IMR-90 (cell line): Measurements from ENCODE around the gene CERS5. TPM values are rescaled to one million over a fixed set of nuclear protein-coding genes. Genes with fewer than 3 reads are reported as not detected.
A peak's percentile ranks its signal among the peaks of the same experiment; 100 is the strongest.

Experiments
- ATAC-seq: fragments of 200-7000 bp; cut with Tn5 transposase; 2 replicates; pipeline ENCODE4 v1.9.1; 2020; ENCODE audit warnings: low read depth, mild to moderate bottlenecking, moderate library complexity
- BruUV-seq: library from RNA; stranded (reverse); fragments of 400-500 nt; replicated peaks from 2 replicates; lab custom pipeline; 2021; lab: Mats Ljungman, UMichigan
- CTCF ChIA-PET: fragments of 300-600 bp; formaldehyde crosslinking; extraction: SDS; loops from one replicate; lab custom pipeline; 2021; ENCODE audit warnings: antibody characterized with exemption; lab: Yijun Ruan, JAX
- POLR2A ChIA-PET: fragments of 300-600 bp; sonication (Branson Sonifier 250); formaldehyde crosslinking; loops from one replicate; lab custom pipeline; 2022; ENCODE audit warnings: antibody characterized with exemption; ENCODE audit not compliant: unreplicated experiment; lab: Charles Lee
- DNase-seq: peaks from one replicate; pipeline ENCODE4 v3.0.0; 2013
- H2AFZ ChIP-seq: replicated peaks from 2 replicates; pipeline ENCODE3; 2013; ENCODE audit warnings: low read length, mild to moderate bottlenecking; ENCODE audit not compliant: poor library complexity
- H2AK5ac ChIP-seq: 2 replicates; pipeline ENCODE4 v1.6.1; 2013; ENCODE audit warnings: low read depth, low read length, inconsistent platforms
- H2AK9ac ChIP-seq: replicated peaks from 2 replicates; pipeline ENCODE3; 2013; ENCODE audit warnings: mild to moderate bottlenecking, low read depth, low read length, moderate library complexity; ENCODE audit not compliant: poor library complexity
- H2BK120ac ChIP-seq: 2 replicates; pipeline ENCODE4 v1.6.1; 2013; ENCODE audit warnings: low read depth, low read length, inconsistent platforms
- H2BK15ac ChIP-seq: 3 replicates; pipeline ENCODE4 v1.6.1; 2013; ENCODE audit warnings: low read depth, low read length, inconsistent platforms
- H2BK20ac ChIP-seq: 2 replicates; pipeline ENCODE4 v1.6.1; 2013; ENCODE audit warnings: low read depth, mild to moderate bottlenecking, inconsistent platforms, low read length, moderate library complexity
- H2BK5ac ChIP-seq: 2 replicates; pipeline ENCODE4 v1.6.1; 2013; ENCODE audit warnings: mild to moderate bottlenecking, low read depth, low read length, inconsistent platforms; ENCODE audit not compliant: poor library complexity, severe bottlenecking
- H3K14ac ChIP-seq: replicated peaks from 2 replicates; pipeline ENCODE4 v1.6.1; 2013; ENCODE audit warnings: low read depth, low read length, inconsistent platforms
- H3K18ac ChIP-seq: 2 replicates; pipeline ENCODE4 v1.6.1; 2013; ENCODE audit warnings: low read depth, low read length, control low read depth
- H3K23ac ChIP-seq: 2 replicates; pipeline ENCODE4 v1.6.1; 2013; ENCODE audit warnings: low read depth, low read length, inconsistent platforms
- H3K27ac ChIP-seq: 2 replicates; pipeline ENCODE4 v1.5.1; 2013; ENCODE audit warnings: mild to moderate bottlenecking, control low read depth, low read length; ENCODE audit not compliant: insufficient read depth
- H3K27me3 ChIP-seq: 2 replicates; pipeline ENCODE4 v1.6.1; 2013; ENCODE audit warnings: low read length; ENCODE audit not compliant: control insufficient read depth, insufficient read depth
- H3K36me3 ChIP-seq: 2 replicates; pipeline ENCODE4 v1.6.1; 2013; ENCODE audit warnings: low read length, mixed read lengths; ENCODE audit not compliant: control insufficient read depth, insufficient read depth
- H3K4ac ChIP-seq: 2 replicates; pipeline ENCODE4 v1.6.1; 2013; ENCODE audit warnings: low read depth, low read length, inconsistent platforms
- H3K4me1 ChIP-seq: 2 replicates; pipeline ENCODE4 v1.6.1; 2013; ENCODE audit warnings: low read length, mixed read lengths; ENCODE audit not compliant: control insufficient read depth, insufficient read depth
- H3K4me2 ChIP-seq: 2 replicates; pipeline ENCODE4 v1.6.1; 2013; ENCODE audit warnings: low read depth, mild to moderate bottlenecking, control low read depth, low read length, moderate library complexity
- H3K4me3 ChIP-seq: 2 replicates; pipeline ENCODE4 v1.5.1; 2013; ENCODE audit warnings: low read depth, mild to moderate bottlenecking, control low read depth, low read length, moderate library complexity; ENCODE audit not compliant: insufficient read depth
- H3K56ac ChIP-seq: 2 replicates; pipeline ENCODE4 v1.6.1; 2013; ENCODE audit warnings: low read length, inconsistent platforms; ENCODE audit not compliant: insufficient read depth; ENCODE audit errors: extremely low read depth
- H3K79me1 ChIP-seq, 2 experiments: 2 replicates each; pipeline ENCODE4 v1.6.1; 2013; ENCODE audit warnings: low read length in 2 of 2, inconsistent platforms in 1 of 2, low read depth in 1 of 2
- H3K9ac ChIP-seq: 2 replicates; pipeline ENCODE4 v1.6.1; 2013; ENCODE audit warnings: low read depth, low read length, control low read depth
- H3K9me1 ChIP-seq: 2 replicates; pipeline ENCODE4 v1.6.1; 2013; ENCODE audit warnings: low read length, inconsistent platforms; ENCODE audit not compliant: insufficient read depth
- H3K9me3 ChIP-seq: 2 replicates; pipeline ENCODE4 v1.6.1; 2013; ENCODE audit warnings: low read length; ENCODE audit not compliant: control insufficient read depth, insufficient read depth
- H4K20me1 ChIP-seq: 2 replicates; pipeline ENCODE4 v1.6.1; 2013; ENCODE audit warnings: low read length, inconsistent platforms; ENCODE audit not compliant: insufficient read depth
- H4K5ac ChIP-seq: 2 replicates; pipeline ENCODE4 v1.6.1; 2013; ENCODE audit warnings: mild to moderate bottlenecking, low read depth, low read length, control low read depth
- H4K8ac ChIP-seq, 2 experiments: 2 replicates each; pipeline ENCODE4 v1.6.1; 2013; ENCODE audit warnings: low read depth in 2 of 2, low read length in 2 of 2, control low read depth in 1 of 2, inconsistent platforms in 1 of 2
- H4K91ac ChIP-seq: 2 replicates; pipeline ENCODE4 v1.6.1; 2013; ENCODE audit warnings: low read depth, low read length, inconsistent platforms; ENCODE audit not compliant: insufficient read depth
- FOS ChIP-seq: fragments of 150-350 bp; IDR thresholded peaks from 2 replicates; pipeline ENCODE4 v1.6.1; 2016; ENCODE audit warnings: low read depth, low read length
- MAFK ChIP-seq: IDR thresholded peaks from 2 replicates; pipeline ENCODE4 v1.6.1; 2012; ENCODE audit warnings: low read depth, low read length, improper control_type of control experiment
- WGBS, 2 experiments: methylation state at CpG; one replicate each; pipeline versions ENCODE4 v1.1.5 to v1.1.7; 2013; ENCODE audit warnings: missing lambda C conversion rate in 2 of 2; ENCODE audit not compliant: insufficient read length in 1 of 2; ENCODE audit errors: extremely low coverage in 2 of 2; 5-methylcytosine and 5-hydroxymethylcytosine counted together
- dilution Hi-C: fragments of 300-500 bp; cut with HindIII; formaldehyde crosslinking; loops from one replicate; pipeline ENCODE4 v1.14.3; 2018; ENCODE audit warnings: low sequenced_read_pairs; ENCODE audit not compliant: unreplicated experiment
- in situ Hi-C: fragments of 300-500 bp; cut with MboI; formaldehyde crosslinking; loops from 3 replicates; pipeline ENCODE4 v1.14.3; 2019; ENCODE audit warnings: low sequenced_read_pairs, inconsistent platforms, mixed read lengths
- intact Hi-C: fragments of 100-400 bp; cut with micrococcal nuclease; formaldehyde crosslinking; loops from 2 replicates; pipeline ENCODE4 v1.10.0; 2022
- polyA plus RNA-seq, 3 experiments: library from polyadenylated mRNA; depleted of rRNA; stranded (reverse); fragments of >200 nt; gene quantifications; 2 replicates each; pipeline ENCODE4 v1.2.3, GENCODE V29; 2012; ENCODE audit warnings: low replicate concordance in 1 of 3
- total RNA-seq: library from RNA; depleted of rRNA; stranded (reverse); fragments of >200 nt; gene quantifications from 2 replicates; pipeline ENCODE4 v1.2.3, GENCODE V29; 2012

Gene CERS5
- total and polyA plus RNA-seq, 2 of the 4 experiments (the other 2 are of a cell fraction), result 40.3 to 60.3 TPM

DNA sequence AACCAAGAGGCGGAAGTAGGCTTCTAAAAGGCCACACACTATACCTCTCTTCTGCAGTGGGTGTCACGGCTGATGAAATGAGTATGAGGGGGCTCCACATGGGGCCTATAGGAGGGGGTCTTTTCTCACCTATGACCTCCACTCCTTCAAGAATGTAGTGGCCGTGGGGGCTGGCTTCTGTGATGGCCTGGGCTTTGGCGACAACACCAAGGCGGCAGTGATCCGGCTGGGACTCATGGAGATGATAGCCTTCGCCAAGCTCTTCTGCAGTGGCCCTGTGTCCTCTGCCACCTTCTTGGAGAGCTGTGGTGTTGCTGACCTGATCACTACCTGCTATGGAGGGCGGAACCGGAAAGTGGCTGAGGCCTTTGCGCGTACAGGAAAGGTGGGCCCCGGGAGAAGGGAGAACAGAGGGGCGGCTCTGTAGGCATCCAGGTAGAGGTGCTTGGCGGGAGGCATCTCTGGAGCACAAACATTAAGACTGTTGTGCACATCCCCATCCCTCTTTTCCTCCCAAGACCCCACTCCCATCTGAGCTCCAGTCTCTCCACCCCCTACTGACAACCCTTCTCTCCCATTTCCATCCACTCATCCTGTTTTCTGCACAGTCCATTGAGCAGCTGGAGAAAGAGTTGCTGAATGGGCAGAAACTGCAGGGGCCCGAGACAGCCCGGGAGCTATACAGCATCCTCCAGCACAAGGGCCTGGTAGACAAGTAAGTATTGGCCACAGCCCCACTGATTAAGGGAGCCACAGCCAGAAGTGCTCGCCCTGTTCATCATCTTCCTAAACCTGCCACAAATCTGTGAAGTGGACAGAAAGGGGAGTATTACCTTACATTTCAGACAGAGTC, 59.5 kb downstream of the CERS5 start:
- H2BK5ac ChIP-seq, result no peak overlapping the region
- no peak overlapping the region for H4K8ac ChIP-seq
- H2BK15ac ChIP-seq, result no peak overlapping the region
- POLR2A ChIA-PET, result no interaction called here
- H3K79me1 ChIP-seq, result peaks cover under 1 to 6% of the 10 kb centered on the region in 2 experiments; a peak in 2 of 4 replicates
- dilution Hi-C loops, result no loop called here
- H3K4me3 ChIP-seq, result no peak overlapping the region
- CTCF ChIA-PET, result no interaction called here
- TF ChIP-seq MAFK (peak; percentile 10; the same call in 1 of the 2 replicates), FOS (no peak)
- H3K14ac ChIP-seq, result no peak overlapping the region
- no peak overlapping the region for H2AFZ ChIP-seq
- peaks cover 4% of the 10 kb centered on the region; the same call in 1 of the 2 replicates for H3K27me3 ChIP-seq
- no peak overlapping the region for H2BK20ac ChIP-seq
- no peak overlapping the region for H4K5ac ChIP-seq
- no peak overlapping the region for H3K27ac ChIP-seq
- H3K4ac ChIP-seq, result no peak overlapping the region
- no peak for DNase-seq
- no TSS peak for BruUV-seq
- no peak overlapping the region for H3K9ac ChIP-seq
- H3K4me1 ChIP-seq, result peaks cover 13% of the 10 kb centered on the region
- 77% methylated on average over 5 of the region's 17 CpGs; no CpG with 5 or more reads in 1 of the 2 experiments for WGBS, 2 experiments
- no peak overlapping the region for H3K23ac ChIP-seq
- no peak overlapping the region for H3K4me2 ChIP-seq
- H3K56ac ChIP-seq, result no peak overlapping the region
- no peak overlapping the region for H2BK120ac ChIP-seq
- no peak overlapping the region for H2AK9ac ChIP-seq
- no peak overlapping the region for H2AK5ac ChIP-seq
- H3K9me1 ChIP-seq, result peaks cover 4% of the 10 kb centered on the region
- 0 out of 2 replicates have a peak, but pooled peaks cover 4% of the 10 kb centered on the region for H4K20me1 ChIP-seq
- no peaks in the 10 kb centered on the region for H3K9me3 ChIP-seq
- H3K18ac ChIP-seq, result no peak overlapping the region
- no peak overlapping the region for H4K91ac ChIP-seq
- no peaks in the 10 kb centered on the region; the same call in 1 of the 2 replicates for H3K36me3 ChIP-seq
- in situ Hi-C loops, result no loop called here
- no peak for ATAC-seq
- intact Hi-C loops, result no loop called here
